GM21515 (cell line): Measurements from ENCODE around the gene KISS1R.
"Not testable (repeated sequence)": the region's sequence is repeated elsewhere in the genome, so short reads cannot be mapped to it uniquely, and the experiment has no call there.

Source experiments
- ATAC-seq: cut with Tn5 transposase; IDR thresholded peaks from one replicate; pipeline ENCODE4 v1.9.1; 2021; ENCODE audit not compliant: unreplicated experiment

Gene KISS1R

GRCh38 chr19:881385-882071 lies 35.6 kb upstream of the KISS1R start:
- ATAC-seq: no peak

DNA sequence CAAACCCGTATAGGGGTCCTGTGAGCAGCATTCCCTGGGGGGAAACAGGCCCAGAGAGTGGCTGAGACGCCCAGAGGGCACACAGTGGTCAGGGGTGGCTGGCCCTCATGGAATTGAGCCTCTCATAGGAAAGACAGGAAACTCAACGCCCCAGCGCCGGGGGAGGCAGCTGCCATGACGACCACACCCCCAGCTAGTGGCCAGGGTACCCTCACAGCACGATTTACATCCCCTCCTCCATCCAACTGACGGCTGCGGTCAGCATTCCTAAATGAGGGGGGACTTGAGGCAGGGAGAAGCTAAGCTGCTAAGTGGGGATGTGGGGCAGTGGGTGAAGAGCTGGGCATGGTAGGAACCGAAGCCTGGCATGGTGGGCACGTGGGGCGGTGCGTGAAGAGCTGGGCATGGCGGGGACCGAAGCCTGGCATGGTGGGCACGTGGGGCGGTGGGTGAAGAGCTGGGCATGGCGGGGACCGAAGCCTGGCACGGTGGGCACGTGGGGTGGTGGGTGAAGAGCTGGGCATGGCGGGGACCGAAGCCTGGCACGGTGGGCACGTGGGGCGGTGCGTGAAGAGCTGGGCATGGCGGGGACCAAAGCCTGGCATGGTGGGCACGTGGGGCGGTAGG lies 34.1 kb upstream of the KISS1R start:
- ATAC-seq: no peak

DNA sequence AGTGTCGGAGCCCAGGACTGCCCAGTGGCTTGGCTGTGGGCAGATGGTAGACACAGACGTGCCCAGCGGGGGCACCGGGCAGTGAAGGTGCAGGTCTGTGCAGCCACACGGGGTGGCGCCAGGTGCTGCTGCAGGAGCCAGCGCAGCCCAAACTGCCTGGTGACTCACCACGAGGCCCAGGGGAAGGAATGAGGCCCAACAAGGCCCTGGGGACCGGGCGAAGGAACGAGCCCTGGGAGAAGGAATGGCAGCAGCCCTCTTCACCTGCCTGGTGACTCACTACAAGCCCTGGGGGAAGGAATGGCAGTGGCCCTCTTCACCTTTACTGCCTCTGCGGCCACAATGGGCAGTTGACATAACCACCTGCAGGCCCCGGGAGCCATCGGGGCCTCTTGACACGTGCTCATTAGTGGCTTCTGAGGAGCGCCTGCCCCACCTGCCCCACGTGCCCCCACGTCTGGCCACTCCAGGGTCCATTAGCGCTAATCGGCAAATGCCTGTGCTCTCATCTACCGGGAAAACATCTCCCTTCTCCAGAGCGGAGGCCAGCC lies 33.4 kb upstream of the KISS1R start:
- ATAC-seq: no peak

DNA sequence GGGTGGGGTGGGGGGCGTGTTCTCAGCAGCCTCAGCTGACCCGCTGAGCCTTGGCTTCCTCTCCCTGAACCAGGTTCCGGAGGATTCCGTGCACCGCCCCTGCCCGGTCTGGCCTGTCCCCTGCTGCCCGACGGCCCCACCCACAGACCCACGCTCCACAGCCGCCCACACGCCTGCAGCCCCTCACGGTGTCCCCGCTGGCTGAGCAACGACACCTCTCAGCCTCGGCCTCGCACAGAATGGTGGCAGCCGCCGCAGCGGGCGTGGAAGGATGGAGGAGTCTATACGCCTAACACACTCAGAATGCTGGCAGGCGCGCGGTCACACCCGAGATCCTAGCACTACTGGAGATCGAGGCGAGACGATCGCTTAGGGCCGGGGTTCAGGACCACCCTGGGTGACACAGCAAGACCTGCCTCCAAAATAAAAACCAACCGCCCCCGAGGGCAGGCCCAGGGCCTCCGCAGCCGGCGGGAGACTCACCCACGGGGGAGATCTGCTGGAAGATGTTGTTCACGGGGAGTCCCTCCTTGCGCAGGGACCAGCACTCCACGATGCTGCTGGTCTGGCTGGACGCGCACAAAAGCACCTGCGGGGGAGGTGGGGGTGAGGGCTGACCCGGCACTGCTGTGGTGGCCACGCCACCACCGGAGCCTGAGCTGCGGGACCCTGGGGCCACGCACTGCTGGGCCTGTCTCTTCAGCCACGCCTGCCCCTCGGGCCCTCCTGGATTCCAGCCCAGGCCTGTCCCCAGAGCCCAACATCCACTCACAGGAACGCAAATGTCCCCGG lies 32.5 kb upstream of the KISS1R start:
- no peak for ATAC-seq

- no peak for ATAC-seq
Observed at GRCh38 chr19:885536-886224, 31.5 kb upstream of the KISS1R start.

- ATAC-seq: no peak
Observed at GRCh38 chr19:887072-887471, 30.1 kb upstream of the KISS1R start.

DNA sequence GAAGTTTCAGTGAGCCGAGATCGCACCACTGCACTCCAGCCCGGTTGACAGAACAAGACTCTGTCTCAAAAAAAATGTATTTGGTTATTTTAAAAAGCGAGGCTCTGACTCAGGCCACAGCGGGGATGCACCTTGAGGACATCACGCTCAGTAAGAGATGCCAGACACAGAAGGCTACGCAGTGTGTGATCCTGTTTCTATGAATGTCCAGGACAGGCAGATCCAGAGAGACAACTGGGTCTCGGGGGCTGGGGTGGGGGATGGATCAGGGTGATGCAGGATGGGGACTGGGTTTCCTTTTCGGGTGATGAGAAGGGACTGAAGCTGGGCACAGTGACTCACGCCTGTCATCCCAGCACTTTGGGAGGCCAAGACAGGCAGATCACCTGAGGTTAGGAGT lies 29.5 kb upstream of the KISS1R start:
- no peak for ATAC-seq

DNA sequence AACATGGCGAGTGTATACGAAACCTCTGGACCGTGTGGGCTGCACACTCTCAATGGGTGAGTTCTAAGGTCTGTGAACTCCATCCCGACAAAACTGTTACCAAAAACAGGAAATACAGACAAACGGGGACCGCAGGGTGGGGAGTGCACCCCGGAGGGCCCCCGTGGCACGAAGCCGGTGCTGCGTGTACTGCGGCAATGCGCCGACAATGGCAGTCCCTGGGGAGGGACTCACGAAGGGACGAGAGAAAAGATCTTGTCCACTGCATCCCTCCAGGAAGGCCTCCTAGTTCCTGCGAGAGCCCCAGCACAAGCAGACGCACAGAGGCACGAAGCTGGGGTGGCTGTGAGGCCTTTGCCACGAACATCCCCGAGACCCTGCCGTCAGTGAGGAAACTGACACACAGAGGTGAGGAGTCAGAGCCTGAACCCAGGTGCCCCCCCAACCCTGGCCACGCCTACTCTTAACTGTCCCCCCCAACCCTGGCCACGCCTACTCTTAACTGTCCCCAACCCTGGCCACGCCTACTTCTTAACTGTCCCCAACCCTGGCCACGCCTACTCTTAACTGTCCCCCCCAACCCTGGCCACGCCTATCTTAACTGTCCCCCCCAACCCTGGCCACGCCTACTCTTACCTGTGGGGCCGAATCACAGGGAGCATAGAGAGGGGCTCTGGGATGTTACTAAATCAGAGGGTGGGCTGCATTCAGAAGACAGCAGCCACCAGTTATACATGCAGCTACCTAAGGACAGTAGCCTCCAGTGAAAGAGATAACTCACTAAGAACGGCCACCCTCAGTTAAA lies 28.4 kb upstream of the KISS1R start:
- no peak for ATAC-seq

DNA sequence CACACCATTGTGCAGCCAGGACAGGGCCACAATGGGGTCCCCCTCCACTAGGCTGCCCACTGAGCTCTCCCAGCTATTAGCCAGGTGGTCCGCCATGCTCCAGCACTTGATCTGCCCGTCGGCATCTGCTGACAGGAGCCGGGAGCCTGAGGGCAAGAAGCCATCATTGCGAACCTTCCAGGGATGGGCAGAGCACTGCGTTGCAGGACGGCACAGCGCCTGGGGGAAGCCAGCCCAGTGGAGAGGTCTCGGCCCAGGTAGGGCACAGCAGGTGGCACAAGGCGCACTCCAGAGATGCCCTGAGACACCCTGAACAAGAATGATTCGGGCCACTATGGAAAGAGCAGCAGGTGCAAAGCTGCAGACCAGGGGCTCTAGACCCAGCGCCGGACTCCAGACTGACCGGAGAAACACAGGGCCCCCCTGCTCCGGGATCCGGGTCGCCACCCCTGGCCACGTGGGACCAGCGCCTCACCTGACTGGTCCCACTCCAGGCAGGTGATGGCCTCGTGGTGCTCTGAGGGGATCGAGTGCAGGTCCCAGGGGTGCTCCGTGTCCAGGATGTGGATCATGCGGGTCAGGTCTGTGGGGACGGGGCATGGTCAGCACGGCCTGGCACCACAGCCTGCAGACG lies 27.4 kb upstream of the KISS1R start:
- ATAC-seq: no peak

DNA sequence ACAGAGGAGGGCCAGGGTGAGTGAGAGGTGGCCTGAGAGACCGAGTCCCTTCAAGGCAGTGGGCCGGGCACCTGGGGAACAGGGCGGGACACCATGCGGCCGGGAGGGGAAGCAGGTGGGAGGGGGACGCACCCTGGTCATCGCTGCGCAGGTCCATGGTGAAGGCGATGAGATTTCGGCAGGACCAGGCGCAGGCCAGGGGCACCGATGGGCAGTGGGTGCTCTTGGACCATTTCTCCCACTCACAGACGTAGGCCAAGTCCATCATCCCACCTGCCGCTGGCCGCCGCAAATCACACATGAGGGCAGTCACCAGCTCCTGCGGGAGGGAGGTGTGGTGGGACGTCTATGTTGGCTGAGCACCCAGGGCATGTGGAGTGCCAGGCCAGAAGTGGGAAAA lies 26.3 kb upstream of the KISS1R start:
- ATAC-seq: no peak

DNA sequence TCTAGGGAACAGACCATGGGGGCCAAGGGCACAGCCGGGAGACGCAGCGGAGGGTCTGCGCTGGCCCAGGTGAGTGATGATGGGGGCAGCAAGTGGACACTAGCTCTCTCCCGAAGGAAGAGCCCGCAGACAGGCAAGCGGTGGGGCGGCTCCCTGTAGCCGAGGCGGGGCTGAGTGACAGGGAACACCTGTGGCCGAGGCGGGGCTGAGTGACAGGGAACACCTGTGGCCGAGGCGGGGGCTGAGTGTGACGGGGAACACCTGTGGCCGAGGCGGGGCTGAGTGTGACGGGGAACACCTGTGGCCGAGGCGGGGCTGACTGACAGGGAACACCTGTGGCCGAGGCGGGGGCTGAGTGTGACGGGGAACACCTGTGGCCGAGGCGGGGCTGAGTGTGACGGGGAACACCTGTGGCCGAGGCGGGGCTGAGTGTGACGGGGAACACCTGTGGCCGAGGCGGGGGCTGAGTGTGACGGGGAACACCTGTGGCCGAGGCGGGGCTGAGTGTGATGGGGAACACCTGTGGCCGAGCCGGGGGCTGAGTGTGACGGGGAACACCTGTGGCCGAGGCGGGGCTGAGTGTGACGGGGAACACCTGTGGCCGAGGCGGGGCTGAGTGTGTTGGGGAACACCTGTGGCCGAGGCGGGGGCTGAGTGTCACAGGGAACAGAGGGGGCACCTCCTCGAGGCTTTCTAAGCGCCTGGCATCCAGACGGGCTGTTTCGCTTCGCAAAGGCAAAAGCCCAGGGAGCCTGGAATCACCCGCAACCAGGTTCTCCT lies 25.5 kb upstream of the KISS1R start:
- not testable (repeated sequence) for ATAC-seq

DNA sequence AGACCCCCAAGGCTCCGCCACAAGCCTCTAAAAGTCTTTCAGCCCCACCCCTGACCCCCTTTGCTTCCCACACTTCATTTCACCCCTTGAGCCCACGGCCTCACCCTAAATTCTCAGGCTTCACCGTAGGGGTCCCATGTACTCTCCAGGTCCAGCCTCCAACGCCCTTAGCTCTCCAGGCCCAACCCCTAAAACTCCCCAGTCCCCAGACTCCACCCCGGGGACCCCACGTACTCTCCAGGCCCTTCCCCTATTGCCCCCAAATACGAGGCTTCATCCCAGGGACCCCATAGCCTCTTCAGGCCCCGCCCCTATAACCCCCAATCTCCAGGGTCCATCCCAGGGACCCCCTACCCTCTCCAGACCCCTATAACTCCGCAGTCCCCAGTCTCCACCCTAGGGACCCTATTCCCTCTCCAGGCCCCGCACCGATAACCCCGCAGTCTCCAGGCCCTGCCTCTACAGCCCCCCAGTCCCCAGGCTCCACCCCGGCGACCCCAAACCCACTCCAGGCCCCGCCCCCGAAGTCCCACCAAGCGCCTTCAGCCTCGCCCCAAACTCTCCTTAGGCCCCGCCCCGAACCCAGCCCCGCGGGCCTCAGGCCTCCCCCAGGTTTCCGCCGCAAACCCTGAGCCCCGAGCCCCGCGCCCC lies 24.8 kb upstream of the KISS1R start:
- ATAC-seq: peak; percentile 4

DNA sequence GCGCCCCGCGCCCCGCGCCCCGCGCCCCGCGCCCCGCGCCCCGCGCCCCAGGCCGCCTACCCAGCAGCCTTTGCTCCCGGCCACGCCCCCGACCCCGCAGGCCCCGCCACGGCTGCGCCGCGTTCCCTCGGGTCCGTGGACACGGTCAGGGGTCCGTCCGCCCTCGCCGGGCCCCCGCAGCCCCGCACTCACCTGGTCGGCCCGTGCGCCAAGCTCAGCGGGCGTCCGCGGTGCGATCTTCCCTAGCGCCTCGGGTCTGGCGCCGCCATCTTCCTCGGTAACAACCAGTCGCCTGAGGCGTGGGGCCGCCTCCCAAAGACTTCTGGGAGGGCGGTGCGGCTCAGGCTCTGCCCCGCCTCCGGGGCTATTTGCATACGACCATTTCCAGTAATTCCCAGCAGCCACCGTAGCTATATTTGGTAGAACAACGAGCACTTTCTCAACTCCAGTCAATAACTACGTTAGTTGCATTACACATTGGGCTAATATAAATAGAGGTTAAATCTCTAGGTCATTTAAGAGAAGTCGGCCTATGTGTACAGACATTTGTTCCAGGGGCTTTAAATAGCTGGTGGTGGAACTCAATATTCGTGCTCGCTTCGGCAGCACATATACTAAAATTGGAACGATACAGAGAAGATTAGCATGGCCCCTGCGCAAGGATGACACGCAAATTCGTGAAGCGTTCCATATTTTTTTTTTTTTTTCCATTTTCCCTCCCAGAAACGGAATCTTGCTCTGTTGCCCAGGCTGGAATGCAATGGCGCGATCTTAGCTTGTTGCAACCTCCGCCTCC lies 24.0 kb upstream of the KISS1R start, which contains the start of the genes MED16 and RNU6-9:
TSS of gene MED16 (minus strand) at position 294 of the 796 bp plus-strand sequence. CDS start 2,056 bp downstream, outside the sequence.
TSS of gene RNU6-9 (plus strand) at position 591 of the 796 bp plus-strand sequence.
- peak; percentile 74 for ATAC-seq

GRCh38 chr19:896434-896833 lies 20.7 kb upstream of the KISS1R start:
- no peak for ATAC-seq

DNA sequence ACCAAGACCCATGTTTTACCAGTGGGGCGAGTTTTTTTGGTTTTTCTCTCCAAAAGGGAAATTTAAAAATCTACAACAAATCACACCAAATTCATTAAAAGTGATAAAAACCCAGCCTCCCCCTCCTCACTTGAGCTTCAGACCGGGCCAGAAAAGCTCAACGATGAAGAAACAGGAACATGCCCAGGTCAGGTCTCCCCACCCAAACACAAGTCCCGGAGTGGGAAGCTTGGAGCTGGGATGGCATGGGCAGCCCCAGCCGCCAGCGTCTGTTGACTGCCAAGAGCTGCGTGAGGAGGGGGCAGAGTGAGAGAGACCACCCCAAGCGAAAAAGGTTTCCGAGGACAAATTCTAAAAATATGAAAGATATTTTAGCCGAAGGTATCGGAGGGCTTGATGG lies 20.1 kb upstream of the KISS1R start:
- ATAC-seq: no peak

DNA sequence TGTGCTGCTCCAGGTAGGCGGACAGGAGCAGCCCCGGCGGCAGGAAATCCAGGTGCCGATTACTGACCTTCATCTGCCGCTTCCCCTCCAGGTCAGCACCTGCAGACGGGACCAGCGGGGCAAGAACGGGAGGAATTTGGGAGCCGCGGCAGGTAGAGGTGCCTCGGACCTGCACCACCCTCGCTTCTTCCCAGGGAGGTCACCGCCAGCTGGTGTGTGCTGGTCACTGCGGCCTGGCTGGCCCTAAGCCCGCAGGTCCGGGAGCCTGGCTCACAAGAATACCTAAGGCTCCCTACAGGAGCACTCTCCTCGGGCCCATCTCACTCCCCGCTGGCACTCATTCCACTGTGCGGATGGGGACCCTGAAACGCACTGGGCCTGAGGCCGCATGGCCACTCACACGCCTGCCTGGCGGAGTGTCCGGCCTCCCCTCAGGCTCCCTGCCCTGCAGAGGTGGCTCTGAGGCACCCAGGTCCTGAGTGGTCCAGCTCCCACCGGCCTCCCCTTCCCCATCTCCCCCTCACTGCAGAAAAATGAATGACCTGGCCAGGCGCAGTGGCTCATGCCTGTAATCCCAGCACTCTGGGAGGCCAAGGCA lies 19.6 kb upstream of the KISS1R start:
- ATAC-seq: no peak

DNA sequence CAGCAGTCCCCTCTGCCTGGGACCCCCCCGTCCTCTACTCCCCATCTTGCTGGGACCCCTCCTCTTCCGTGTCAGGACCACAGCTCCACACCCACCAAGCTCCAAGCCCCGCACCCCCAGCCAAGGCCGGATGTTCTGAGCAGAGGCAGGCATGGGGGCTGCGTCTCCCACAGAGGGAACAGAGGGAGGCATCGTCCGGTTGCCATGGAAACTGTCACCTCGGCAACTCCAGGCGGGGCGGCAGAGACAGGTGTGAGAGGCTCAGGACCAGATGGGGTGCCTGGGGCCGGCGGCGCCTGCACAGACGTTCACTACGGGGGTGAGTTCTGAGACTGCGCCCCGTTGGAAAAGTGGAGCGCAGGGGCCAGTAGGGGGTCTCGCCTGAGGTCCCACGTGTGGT lies 18.5 kb upstream of the KISS1R start:
- no peak for ATAC-seq
